NCI-H146 (cell line): ENCODE data around the gene FNDC1.

Experiments
- DNase-seq: peaks from one replicate; lab custom pipeline; 2025; lab: John Stamatoyannopoulos, UW

Gene FNDC1

GRCh38 chr6:159161839-159162238 is 7.4 kb upstream of the FNDC1 start:
- DNase-seq, result no peak

- DNase-seq, result no peak
Observed at GRCh38 chr6:159163901-159164370, 5.3 kb upstream of the FNDC1 start.

- peak; percentile 9 for DNase-seq
Observed at GRCh38 chr6:159168536-159169192, 536 bp upstream of the FNDC1 start.

- no peak for DNase-seq
Observed at GRCh38 chr6:159169557-159170332, 545 bp downstream of the FNDC1 start.

- DNase-seq, result no peak
Observed at GRCh38 chr6:159170333-159170672, 1.1 kb downstream of the FNDC1 start.

- DNase-seq, result no peak
Observed at GRCh38 chr6:159170999-159171712, 2.0 kb downstream of the FNDC1 start.

- no peak for DNase-seq
Observed at GRCh38 chr6:159172091-159172491, 2.9 kb downstream of the FNDC1 start.

GRCh38 chr6:159174263-159174969 is 5.2 kb downstream of the FNDC1 start:
- peak; percentile 62 for DNase-seq

GRCh38 chr6:159176913-159177312 is 7.7 kb downstream of the FNDC1 start:
- no peak for DNase-seq

GRCh38 chr6:159178847-159179246 is 9.6 kb downstream of the FNDC1 start:
- DNase-seq, result no peak

- no peak for DNase-seq
Observed at GRCh38 chr6:159180001-159180400, 10.8 kb downstream of the FNDC1 start.

- DNase-seq, result no peak
Observed at GRCh38 chr6:159181914-159182313, 12.7 kb downstream of the FNDC1 start.

GRCh38 chr6:159184559-159184958 is 15.4 kb downstream of the FNDC1 start:
- no peak for DNase-seq

- DNase-seq, result no peak
Observed at GRCh38 chr6:159190460-159190859, 21.3 kb downstream of the FNDC1 start.

GRCh38 chr6:159193923-159194322 is 24.7 kb downstream of the FNDC1 start:
- no peak for DNase-seq

- DNase-seq, result no peak
Observed at GRCh38 chr6:159194421-159194820, 25.2 kb downstream of the FNDC1 start.

- no peak for DNase-seq
Observed at GRCh38 chr6:159196430-159196975, 27.3 kb downstream of the FNDC1 start.

GRCh38 chr6:159197251-159197650 is 28.1 kb downstream of the FNDC1 start:
- DNase-seq, result no peak

- DNase-seq, result no peak
Observed at GRCh38 chr6:159201336-159201735, 32.1 kb downstream of the FNDC1 start.

- DNase-seq, result no peak
Observed at GRCh38 chr6:159203304-159204005, 34.3 kb downstream of the FNDC1 start.

- no peak for DNase-seq
Observed at GRCh38 chr6:159204605-159205004, 35.4 kb downstream of the FNDC1 start.
